Measurements from ENCODE around the gene ZNF212. TPM values are rescaled to one million over a fixed set of nuclear protein-coding genes. Genes with fewer than 3 reads are reported as not detected.

Gene ZNF212
- total and polyA plus RNA-seq, 2 donors (not counting 3 experiments of a cell fraction or from before 2014, with no cell fraction given): 3.6 to 9.0 TPM

DNA sequence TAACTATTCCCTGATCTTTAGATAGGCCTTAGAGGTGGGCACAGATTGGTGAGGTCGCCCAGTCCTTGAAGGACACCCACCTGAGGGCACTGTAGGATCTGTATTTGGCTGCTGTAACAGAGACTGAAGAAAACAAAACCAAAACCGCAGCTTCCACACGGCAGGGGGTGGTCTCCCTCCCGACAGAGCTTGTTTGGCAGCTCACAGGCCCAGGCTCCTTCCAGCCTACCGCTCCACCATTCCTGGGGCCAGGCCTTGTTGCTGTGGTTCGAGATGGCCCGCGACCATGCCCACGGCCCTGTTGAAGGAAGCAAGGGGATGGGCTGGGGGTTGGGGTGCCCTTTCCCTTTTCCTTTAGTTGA is 53.0 kb downstream of the ZNF212 start:
- BruUV-seq (replicated peaks): no TSS peak
- dilution Hi-C loops (cut with MboI; ENCODE audit: extremely low pct_ligation_motif_present, low sequenced_read_pairs): no loop called here

More for the DNA sequence above, 53.0 kb downstream of the ZNF212 start:
- FAIRE-seq: no peak
- no peaks in the 10 kb centered on the region for H3K9me3 ChIP-seq (replicated peaks; ENCODE audit: control insufficient read depth, insufficient read depth, low read length)
- no peaks in the 10 kb centered on the region for H3K9me1 ChIP-seq (replicated peaks; ENCODE audit: control insufficient read depth, extremely low read depth, insufficient read depth, low read length)
- H3K27ac ChIP-seq (ENCODE audit: insufficient read depth, low read depth, low read length): no peak overlapping the region
- H3K27me3 ChIP-seq (ENCODE audit: control insufficient read depth in 2 of 2, insufficient read depth in 2 of 2, low read length in 2 of 2): no peaks in the 10 kb centered on the region
- H3K9ac ChIP-seq (replicated peaks; ENCODE audit: extremely low read depth, insufficient read depth, low read length): no peak overlapping the region
- ChIA-PET CTCF (no interaction called here), POLR2A (no interaction called here)
- H3K4me1 ChIP-seq (ENCODE audit: control insufficient read depth, extremely low read depth, insufficient read depth, low read length): no peaks in the 10 kb centered on the region
- TF ChIP-seq POLR2A (IDR thresholded peaks at IDR 0.05; ENCODE audit: low read depth, low read length): no peak
- TF ChIP-seq POLR2AphosphoS5 (IDR thresholded peaks at IDR 0.05; ENCODE audit: insufficient read depth, low read depth, low read length): no peak
- no peak for TF ChIP-seq CTCF (IDR thresholded peaks at IDR 0.05; ENCODE audit: extremely low read depth in 1 of 2, insufficient read depth in 1 of 2, low read depth in 1 of 2, low read length in 2 of 2)
- no peak for TF ChIP-seq MYC (IDR thresholded peaks at IDR 0.05; ENCODE audit: low read depth, low read length)
- no peak for TF ChIP-seq JUN (IDR thresholded peaks at IDR 0.05; ENCODE audit: borderline replicate concordance, insufficient read depth, insufficient read length, low read depth)
- no peak for TF ChIP-seq GATA2 (IDR thresholded peaks at IDR 0.05; ENCODE audit: insufficient read depth, insufficient read length, low read depth, low read length)
- no peak for TF ChIP-seq FOS (IDR thresholded peaks at IDR 0.05; ENCODE audit: borderline replicate concordance, insufficient read depth, low read length)
- no peak for TF ChIP-seq MAX (IDR thresholded peaks at IDR 0.05; ENCODE audit: insufficient read depth, insufficient read length)
- TF ChIP-seq EZH2 (IDR thresholded peaks at IDR 0.05; ENCODE audit: borderline replicate concordance, low read depth, low read length, severe bottlenecking): no peak
- intact Hi-C loops (cut with micrococcal nuclease): no loop called here
- H3K36me3 ChIP-seq (ENCODE audit: control insufficient read depth in 2 of 2, extremely low read depth in 1 of 2, insufficient read depth in 2 of 2, low read length in 2 of 2): peaks cover 0 to 3% of the 10 kb centered on the region in 2 experiments
- H3K4me2 ChIP-seq (ENCODE audit: insufficient read depth, low read length): no peak overlapping the region
- DNase-seq (ENCODE audit: low read depth, low spot score): no peak
- no peak overlapping the region for H2AFZ ChIP-seq (ENCODE audit: low read depth, low read length)
- H4K20me1 ChIP-seq (replicated peaks; ENCODE audit: control insufficient read depth, extremely low read depth, insufficient read depth, low read length): no peaks in the 10 kb centered on the region
- H3K79me2 ChIP-seq (ENCODE audit: control insufficient read depth, insufficient read depth, low read length): no peaks in the 10 kb centered on the region
- H3K4me3 ChIP-seq (replicated peaks in 1 of 3; ENCODE audit: insufficient read depth in 1 of 3, low read depth in 1 of 3, low read length in 3 of 3): no peak overlapping the region
